BLaER1 (cell line): ENCODE data around the gene CDIP1.

Experiments used
- H3K27ac ChIP-seq: shearing (Covaris generic); formaldehyde crosslinking; 2 replicates; pipeline ENCODE4 v1.8.1; 2022
- H3K27me3 ChIP-seq: shearing (Covaris generic); formaldehyde crosslinking; 2 replicates; pipeline ENCODE4 v1.8.1; 2022
- H3K36me3 ChIP-seq: shearing (Covaris generic); formaldehyde crosslinking; 2 replicates; pipeline ENCODE4 v1.8.1; 2022
- H3K4me1 ChIP-seq: shearing (Covaris generic); formaldehyde crosslinking; 2 replicates; pipeline ENCODE4 v1.8.1; 2022
- H3K4me2 ChIP-seq: shearing (Covaris generic); formaldehyde crosslinking; 2 replicates; pipeline ENCODE4 v1.8.1; 2022
- H3K4me3 ChIP-seq: shearing (Covaris generic); formaldehyde crosslinking; 2 replicates; pipeline ENCODE4 v1.8.1; 2022
- H3K9ac ChIP-seq: shearing (Covaris generic); formaldehyde crosslinking; 2 replicates; pipeline ENCODE4 v1.8.1; 2022
- H3K9me3 ChIP-seq: shearing (Covaris generic); formaldehyde crosslinking; 2 replicates; pipeline ENCODE4 v1.8.1; 2022
- H4K20me1 ChIP-seq: shearing (Covaris generic); formaldehyde crosslinking; 2 replicates; pipeline ENCODE4 v1.8.1; 2022
- Cebpa-rat ChIP-seq: shearing (Covaris generic); IDR thresholded peaks from 2 replicates; pipeline ENCODE4 v1.8.1; 2022

CDIP1 gene

DNA sequence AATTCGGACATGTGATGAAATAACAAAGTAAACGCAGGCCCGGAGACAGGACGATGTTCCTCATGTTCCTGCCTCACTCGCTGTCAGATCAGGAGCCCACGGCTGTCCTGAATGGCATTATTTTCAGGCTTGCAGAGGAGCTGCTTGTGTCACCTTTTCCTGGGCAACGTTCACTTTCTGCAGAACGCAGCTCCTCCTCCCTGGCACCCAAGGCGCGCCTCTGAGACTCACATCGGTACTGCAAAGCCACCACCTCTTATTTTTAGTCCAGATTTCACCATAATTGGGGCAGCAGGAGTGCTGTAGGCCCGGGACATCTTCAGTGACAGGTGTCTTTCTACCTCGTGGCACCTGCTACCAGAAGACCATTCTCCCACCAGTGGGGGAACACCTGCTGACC, 9.6 kb upstream of the CDIP1 start:
- no peak overlapping the region for H3K27ac ChIP-seq
- no peak for TF ChIP-seq Cebpa-rat
- H3K4me3 ChIP-seq: no peak overlapping the region
- no peaks in the 10 kb centered on the region for H3K36me3 ChIP-seq
- peaks cover 31% of the 10 kb centered on the region for H3K4me1 ChIP-seq
- H3K4me2 ChIP-seq: 0 out of 2 replicates have a peak overlapping the region, but pooled peaks have one; percentile 26
- H4K20me1 ChIP-seq: no peaks in the 10 kb centered on the region
- H3K9me3 ChIP-seq: no peaks in the 10 kb centered on the region
- no peaks in the 10 kb centered on the region for H3K27me3 ChIP-seq
- no peak overlapping the region for H3K9ac ChIP-seq

DNA sequence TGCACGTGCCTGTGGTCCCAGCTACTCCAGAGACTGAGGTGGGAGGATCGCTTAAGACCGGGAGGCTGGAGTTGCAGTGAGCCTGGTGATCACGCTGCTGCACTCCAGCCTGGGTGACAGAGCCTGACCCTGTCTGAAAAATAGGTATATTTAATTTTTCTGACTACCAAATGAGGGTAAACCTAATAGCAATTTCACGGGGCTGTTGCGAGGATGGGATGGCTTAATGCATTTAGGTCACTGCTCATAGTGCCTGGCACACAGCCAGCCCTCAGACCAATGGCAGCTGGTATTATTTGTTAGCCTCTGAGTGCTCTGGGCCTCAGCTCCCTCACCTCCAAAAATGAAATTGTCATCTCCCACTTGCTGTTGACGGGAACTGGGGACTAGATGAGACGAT, 5.9 kb upstream of the CDIP1 start:
- Histone ChIP-seq H3K27ac (no peak overlapping the region), H3K4me1 (peaks cover 30% of the 10 kb centered on the region), H3K4me3 (no peak overlapping the region), H3K36me3 (no peaks in the 10 kb centered on the region), H3K9me3 (peaks cover 10% of the 10 kb centered on the region), H4K20me1 (no peaks in the 10 kb centered on the region), H3K4me2 (no peak overlapping the region), H3K27me3 (no peaks in the 10 kb centered on the region), H3K9ac (no peak overlapping the region)
- TF ChIP-seq Cebpa-rat: no peak

DNA sequence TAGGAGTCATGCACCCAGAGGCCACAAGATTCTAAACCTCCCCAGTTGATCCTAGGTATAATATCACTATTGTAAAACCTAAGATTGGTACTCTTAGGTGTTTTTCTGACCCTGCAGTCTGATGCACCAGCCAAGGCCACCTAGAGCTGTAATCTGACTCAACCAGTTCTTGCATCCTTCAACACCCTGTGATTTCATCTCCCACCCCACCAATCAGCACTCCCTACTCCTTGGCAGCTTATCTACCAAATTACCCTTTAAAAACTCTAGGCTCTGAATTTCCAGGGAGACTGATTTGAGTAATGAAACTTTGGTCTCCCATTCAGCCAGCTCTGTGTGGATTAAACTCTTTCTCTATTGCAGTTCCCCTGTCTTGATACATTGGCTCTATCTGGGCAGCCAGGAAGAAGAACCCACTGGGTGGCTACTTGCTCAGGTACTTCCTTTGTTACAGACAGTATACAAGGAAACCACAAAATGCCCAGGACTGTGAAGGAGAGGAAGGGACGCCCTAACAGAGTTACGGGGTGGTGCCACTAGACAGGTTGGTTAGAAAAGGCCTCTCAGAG, 1.2 kb upstream of the CDIP1 start:
- Histone ChIP-seq H3K27me3 (no peaks in the 10 kb centered on the region), H3K4me2 (no peak overlapping the region), H3K9me3 (peaks cover 16% of the 10 kb centered on the region), H3K9ac (no peak overlapping the region), H3K27ac (no peak overlapping the region), H3K36me3 (no peaks in the 10 kb centered on the region), H3K4me1 (peaks cover 28% of the 10 kb centered on the region), H3K4me3 (no peak overlapping the region), H4K20me1 (peaks cover 17% of the 10 kb centered on the region; the same call in 1 of the 2 replicates)
- TF ChIP-seq Cebpa-rat: no peak

DNA sequence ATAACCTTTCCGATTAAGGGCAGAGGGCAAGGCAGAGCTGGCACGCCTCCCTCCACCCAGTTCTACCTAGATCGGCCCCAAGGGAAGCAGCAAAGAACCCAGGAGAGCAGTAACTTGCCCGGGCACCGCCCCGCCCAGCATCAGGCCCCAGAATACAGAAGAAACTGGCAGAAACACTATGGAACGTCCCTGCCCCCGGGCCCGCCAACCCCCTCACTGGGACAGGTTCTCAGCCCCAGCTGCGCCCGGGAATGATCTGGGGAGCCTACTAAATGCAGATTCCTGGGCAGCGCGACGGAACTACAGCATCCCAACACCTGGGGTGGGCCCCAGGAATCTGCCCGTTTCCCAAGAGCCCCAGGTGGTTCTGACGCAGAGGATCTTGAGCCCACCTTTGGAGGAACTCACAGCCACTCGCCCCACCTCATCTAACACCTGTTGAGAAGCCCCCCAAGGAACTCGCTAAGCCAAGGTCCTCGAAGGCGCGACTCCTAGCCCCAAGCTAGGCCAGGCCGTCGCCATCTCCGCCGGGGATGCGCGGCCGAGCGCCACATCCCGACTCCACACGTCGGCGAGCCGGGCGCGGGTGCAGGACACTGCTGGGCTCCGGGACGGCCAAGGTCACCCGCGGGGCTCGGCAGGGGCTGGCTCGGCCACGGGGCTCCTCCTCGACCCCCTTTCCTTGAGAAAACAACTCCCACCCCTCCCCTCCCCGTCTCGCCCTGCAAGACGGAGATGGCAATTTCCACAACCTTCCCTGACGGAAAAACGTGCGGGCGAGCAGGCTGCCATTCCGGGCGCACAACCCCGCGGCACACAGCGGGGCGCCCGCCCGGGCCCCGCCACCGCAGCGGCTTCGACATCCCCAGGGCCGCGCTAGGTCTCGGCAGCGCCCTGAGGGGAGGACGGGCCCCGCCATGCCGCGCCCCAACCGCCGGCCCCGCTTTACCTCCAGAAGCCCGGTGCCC, 913 bp downstream of the CDIP1 start:
- H3K27ac ChIP-seq: peak overlapping the region; percentile 86
- H3K9me3 ChIP-seq: peaks cover 16% of the 10 kb centered on the region
- H3K4me3 ChIP-seq: peak overlapping the region; percentile 85
- H3K9ac ChIP-seq: peak overlapping the region; percentile 88
- peak overlapping the region; percentile 99 for H3K4me2 ChIP-seq
- H3K27me3 ChIP-seq: no peaks in the 10 kb centered on the region
- H3K36me3 ChIP-seq: peaks cover 10% of the 10 kb centered on the region
- H4K20me1 ChIP-seq: peaks cover 19% of the 10 kb centered on the region; the same call in 1 of the 2 replicates
- no peak for TF ChIP-seq Cebpa-rat
- peaks cover 28% of the 10 kb centered on the region for H3K4me1 ChIP-seq

DNA sequence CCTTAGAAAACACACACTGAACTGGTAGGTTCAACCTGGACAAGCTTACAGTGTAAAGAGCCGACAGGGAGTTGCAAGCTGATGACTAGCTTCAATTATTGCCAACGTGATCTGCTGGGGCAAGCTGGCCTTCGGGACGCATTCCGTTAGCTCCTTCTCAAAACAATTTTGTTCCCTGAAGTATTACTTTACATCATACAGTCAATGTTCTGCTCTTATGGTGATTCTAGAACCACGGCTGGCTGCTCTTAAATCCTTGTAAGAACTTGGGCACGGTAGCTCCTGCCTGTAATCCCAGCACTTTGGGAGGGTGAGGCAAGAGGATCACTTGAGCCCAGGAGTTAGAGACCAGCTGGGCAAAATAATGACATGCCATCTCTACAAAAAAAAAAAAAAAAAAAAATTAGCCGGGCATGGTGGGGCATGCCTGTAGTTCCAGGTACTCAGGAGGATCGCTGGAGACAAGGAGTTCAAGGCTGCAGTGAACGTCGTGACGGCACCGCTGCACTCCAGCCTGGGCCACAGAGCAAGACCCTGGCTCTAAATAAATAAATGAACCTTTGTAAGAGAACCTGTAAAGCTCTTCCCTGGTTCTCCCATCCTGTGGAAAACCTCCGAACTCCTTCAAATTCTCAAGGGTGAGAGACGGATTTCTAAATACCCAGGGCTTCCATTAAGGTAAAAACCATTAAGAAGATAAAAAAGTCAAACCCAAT, 2.0 kb downstream of the CDIP1 start:
- H3K4me2 ChIP-seq: peak overlapping the region; percentile 99; the same call in 1 of the 2 replicates
- no peaks in the 10 kb centered on the region for H3K27me3 ChIP-seq
- H3K36me3 ChIP-seq: peaks cover 21% of the 10 kb centered on the region
- H3K4me1 ChIP-seq: peaks cover 28% of the 10 kb centered on the region
- H3K9me3 ChIP-seq: peaks cover 16% of the 10 kb centered on the region
- H3K27ac ChIP-seq: no peak overlapping the region
- no peak overlapping the region for H3K9ac ChIP-seq
- no peak overlapping the region for H3K4me3 ChIP-seq
- H4K20me1 ChIP-seq: peaks cover 19% of the 10 kb centered on the region; the same call in 1 of the 2 replicates
- no peak for TF ChIP-seq Cebpa-rat

DNA sequence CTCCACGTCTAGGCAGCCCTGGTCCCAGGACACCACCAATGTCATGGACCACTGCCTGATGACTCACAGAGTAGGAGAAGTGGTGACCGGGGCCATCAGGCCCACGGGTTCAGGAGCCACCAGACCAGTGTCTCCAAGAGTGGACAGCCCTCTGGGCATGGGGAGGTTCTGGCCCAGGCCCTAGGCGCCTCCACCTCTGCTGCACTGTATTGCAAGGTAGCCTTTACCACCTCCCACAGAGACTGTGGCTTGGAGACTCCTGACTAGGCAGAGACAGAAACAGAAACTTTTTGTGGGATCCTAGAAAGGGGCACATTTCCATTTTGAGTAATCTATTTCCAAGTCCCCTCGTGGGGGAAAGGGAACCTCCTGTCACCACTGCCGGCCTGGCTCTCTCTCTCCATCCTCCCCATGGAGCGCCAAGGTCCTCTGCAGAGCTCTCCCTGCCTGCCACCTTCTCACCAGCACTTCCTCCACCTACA, 2.9 kb downstream of the CDIP1 start:
- no peak overlapping the region for H3K4me3 ChIP-seq
- no peak overlapping the region for H3K27ac ChIP-seq
- H4K20me1 ChIP-seq: peaks cover 19% of the 10 kb centered on the region; the same call in 1 of the 2 replicates
- H3K4me2 ChIP-seq: 0 out of 2 replicates have a peak overlapping the region, but pooled peaks have one; percentile 15
- H3K9me3 ChIP-seq: peaks cover 16% of the 10 kb centered on the region
- no peaks in the 10 kb centered on the region for H3K27me3 ChIP-seq
- H3K9ac ChIP-seq: no peak overlapping the region
- H3K36me3 ChIP-seq: peaks cover 27% of the 10 kb centered on the region
- TF ChIP-seq Cebpa-rat: no peak
- H3K4me1 ChIP-seq: peaks cover 29% of the 10 kb centered on the region

DNA sequence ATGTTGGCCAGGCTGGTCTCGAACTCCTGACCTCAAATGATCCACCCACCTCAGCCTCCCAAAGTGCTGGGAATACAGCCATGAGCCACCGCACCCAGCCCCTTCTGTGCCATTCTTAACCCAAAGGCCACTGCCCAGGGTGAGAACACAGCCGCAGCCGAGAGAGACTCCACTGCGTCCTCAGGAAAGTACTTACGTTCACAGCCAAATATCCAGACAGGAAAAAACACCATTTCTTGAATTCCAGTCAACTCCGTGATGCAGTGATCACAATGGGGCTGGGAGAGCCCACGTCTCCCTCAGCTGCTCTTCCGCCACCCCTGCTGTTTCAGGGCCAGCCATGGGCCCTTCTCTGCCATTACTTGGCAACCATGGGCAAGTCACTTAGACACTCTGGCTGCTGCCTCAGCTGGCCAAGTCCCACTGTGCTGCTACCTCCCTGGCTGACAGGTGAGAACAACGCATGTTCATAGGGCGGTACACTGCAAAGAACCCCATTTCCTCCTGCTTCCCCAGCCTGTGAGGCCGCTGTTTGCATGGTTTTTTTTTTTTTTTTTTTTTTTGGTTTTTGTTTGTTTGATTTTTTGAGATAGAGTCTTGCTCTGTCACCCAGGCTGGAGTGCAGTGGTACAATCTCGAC, 4.3 kb downstream of the CDIP1 start:
- H3K36me3 ChIP-seq: peaks cover 27% of the 10 kb centered on the region
- H3K27ac ChIP-seq: no peak overlapping the region
- TF ChIP-seq Cebpa-rat: no peak
- H3K9me3 ChIP-seq: peaks cover 5% of the 10 kb centered on the region
- H3K27me3 ChIP-seq: no peaks in the 10 kb centered on the region
- peaks cover 43% of the 10 kb centered on the region for H3K4me1 ChIP-seq
- H3K4me2 ChIP-seq: no peak overlapping the region
- no peak overlapping the region for H3K9ac ChIP-seq
- no peak overlapping the region for H3K4me3 ChIP-seq
- H4K20me1 ChIP-seq: peaks cover 19% of the 10 kb centered on the region; the same call in 1 of the 2 replicates

DNA sequence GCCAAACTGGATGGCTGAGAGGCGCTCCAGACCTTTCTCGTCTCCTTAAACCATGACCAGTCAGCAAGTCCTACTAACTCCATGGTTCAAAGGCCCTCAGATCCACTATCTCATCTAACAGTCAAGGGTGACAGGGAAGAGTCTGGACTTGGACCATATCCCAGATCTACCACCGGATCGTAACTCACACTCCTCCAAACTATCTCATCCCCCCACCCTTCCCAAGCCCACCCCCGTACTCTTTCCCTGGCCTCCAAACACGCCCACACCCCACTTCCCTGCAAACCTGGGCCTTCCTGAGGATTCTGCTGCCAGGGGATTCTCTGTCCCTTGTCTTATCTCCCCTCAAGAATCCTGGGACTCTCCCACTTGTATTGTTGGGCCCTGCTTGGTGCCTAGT, 5.1 kb downstream of the CDIP1 start:
- Histone ChIP-seq H3K9me3 (no peaks in the 10 kb centered on the region), H3K36me3 (peaks cover 27% of the 10 kb centered on the region), H3K9ac (no peak overlapping the region), H3K4me1 (peaks cover 51% of the 10 kb centered on the region), H3K27me3 (no peaks in the 10 kb centered on the region), H4K20me1 (peaks cover 19% of the 10 kb centered on the region; the same call in 1 of the 2 replicates), H3K27ac (no peak overlapping the region), H3K4me2 (no peak overlapping the region), H3K4me3 (no peak overlapping the region)
- TF ChIP-seq Cebpa-rat: no peak

DNA sequence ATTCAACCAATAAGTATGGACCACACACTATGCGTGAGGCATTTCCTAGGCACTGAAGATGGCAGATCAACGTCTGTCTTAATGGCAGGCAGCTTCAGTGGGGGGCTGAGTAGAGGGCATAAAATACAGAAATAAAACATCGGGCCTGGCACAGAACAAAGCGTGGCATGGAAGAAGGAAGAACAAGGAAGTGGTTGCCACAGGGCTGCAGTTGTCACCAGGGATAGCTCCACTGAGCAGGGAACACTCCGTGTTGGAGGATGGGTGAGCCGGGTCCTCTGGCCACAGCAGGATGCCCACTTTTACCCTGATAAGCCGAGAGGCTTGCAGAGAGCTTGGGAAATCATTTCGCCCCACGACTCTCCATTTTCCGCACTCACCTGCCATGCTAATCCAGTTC, 6.3 kb downstream of the CDIP1 start:
- Histone ChIP-seq H3K4me3 (no peak overlapping the region), H3K27me3 (no peaks in the 10 kb centered on the region), H3K4me1 (peaks cover 53% of the 10 kb centered on the region), H3K4me2 (no peak overlapping the region), H3K9me3 (no peaks in the 10 kb centered on the region), H3K27ac (no peak overlapping the region), H3K9ac (no peak overlapping the region), H3K36me3 (peaks cover 27% of the 10 kb centered on the region), H4K20me1 (peaks cover 19% of the 10 kb centered on the region; the same call in 1 of the 2 replicates)
- TF ChIP-seq Cebpa-rat: no peak
